DMS114 treated with DMSO at 0.1 percent for 48 hours (cell line): ENCODE data around the gene UPK3BL1.
"Not testable (repeated sequence)": the region's sequence is repeated elsewhere in the genome, so short reads cannot be mapped to it uniquely, and the experiment has no call there.

ENCODE experiments used
- DNase-seq: peaks from one replicate; lab custom pipeline; 2025; ENCODE audit not compliant: unreplicated experiment; lab: John Stamatoyannopoulos, UW

The UPK3BL1 gene

DNA sequence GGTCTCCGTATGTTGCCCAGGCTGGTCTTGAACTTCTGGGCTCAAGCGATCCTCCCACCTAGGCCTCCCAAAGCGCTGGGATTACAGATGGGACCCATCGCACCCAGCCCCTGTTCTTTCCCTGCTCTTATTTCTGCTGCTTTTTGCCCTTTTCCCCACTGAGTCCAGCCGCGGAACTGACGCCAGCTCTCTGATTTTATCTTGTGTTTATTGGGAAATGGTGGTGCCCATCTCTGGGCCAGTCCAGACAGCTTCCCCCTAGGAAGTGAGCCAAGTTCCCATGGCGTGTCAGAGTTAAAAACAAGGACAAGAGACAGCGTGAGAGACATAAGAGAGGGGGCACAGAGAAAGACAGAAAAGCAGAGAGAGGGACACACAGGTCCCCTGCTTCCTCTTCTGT, 12.0 kb downstream of the UPK3BL1 start:
- not testable (repeated sequence) for DNase-seq

DNA sequence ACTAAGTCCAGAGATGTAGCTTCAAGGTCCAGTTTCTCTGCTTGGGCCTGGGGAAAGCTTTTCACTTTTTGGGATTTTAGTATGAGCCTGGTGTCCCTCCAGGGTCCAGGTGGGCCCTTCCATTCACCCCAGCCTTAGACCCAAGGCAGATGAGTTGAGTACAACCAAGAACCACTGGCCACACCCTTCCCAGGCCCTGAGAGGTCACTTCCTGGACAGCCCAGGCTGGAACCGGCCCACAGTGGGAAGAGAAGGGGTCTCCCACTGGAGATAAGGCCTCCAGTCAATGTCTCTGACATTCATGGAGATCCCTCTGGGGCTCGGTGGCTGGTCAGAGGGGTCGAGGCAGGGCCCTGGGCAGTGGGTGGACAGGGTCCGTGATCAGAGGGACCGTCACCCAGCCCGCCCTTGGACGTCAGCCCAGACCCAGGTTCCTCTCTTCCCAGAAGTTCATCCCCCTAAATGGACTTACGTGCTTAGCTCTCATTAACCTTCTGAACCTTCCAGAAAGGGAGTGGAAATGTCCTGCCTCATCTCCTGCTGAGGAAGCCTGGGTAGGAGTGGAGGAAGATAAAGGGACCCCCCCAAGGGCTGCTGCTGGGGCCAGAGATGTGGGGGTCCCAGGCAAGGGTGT, 15.2 kb downstream of the UPK3BL1 start:
- DNase-seq: not testable (repeated sequence)

DNA sequence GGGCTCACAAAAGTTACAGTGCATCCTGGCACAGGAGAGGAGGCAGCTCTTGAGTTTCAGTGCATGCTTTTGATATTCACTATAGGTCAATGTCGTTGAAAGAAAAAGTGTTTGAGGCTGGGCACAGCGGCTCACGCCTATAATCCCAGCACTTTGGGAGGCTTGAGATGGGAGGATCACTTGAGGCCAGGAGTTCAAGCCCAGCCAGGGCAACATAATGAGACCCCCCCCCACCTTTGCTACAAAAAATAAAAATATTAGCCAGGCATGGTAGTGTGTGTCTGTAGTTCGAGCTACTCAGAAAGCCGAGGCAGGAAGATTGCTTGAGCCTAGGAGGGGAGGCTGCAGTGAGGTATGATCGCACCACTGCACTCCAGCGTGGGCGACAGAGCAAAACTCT, 24.5 kb downstream of the UPK3BL1 start:
- not testable (repeated sequence) for DNase-seq

DNA sequence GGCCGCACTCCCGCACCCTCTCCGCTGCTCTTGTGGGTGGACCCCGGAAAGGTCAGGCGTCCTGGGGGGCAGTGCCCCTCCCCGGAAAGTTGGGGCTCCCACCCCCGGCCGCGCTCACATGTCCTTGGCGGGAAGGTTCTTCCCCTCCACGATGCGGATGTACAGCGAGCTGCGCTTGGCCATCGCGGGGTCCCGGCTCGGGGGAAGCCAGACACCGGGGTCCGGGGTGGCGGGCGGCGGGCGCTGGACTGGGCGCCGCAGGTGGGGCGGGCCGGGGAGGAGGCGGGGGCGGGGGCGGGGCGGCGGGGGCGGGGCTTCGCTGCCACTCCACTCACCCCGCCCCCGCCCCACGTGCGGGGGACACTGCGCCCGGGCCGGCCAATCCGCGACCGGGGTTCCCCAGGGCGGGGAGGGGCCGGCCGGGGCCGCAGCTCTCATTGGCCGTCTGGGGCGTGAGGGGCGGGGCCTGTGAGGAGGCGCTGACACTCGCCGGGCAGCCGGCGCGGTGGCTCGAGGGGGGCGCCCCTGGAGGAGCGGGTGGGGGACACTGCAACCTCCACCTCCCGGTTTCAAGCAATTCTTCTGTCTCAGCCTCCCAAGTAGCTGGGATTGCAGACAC, 26.0 kb downstream of the UPK3BL1 start, which contains the start of gene RASA4:
RASA4 (minus strand) TSS at position 250 of the 619 bp plus-strand sequence; CDS start at position 183, 67 bp downstream.
- not testable (repeated sequence) for DNase-seq

DNA sequence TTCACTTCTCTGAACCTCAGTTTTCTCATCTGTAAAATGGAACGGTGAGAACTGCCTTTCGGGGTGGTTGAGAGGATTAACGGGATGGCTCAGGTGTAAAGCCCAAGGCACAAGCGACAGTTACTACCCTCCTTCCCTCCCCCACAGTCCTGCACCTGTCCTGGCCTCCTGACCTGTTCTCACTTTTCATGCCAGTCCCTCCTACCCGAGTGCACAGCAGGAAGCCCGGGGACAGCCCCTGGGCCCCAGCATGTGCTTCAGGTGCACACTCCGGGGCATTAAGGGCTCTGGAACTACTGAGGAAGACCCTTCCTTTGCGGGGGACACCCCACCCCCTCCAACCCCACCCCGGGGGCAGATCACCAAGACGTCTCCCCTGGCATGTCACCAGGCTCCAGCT, 26.7 kb downstream of the UPK3BL1 start:
- DNase-seq: not testable (repeated sequence)

DNA sequence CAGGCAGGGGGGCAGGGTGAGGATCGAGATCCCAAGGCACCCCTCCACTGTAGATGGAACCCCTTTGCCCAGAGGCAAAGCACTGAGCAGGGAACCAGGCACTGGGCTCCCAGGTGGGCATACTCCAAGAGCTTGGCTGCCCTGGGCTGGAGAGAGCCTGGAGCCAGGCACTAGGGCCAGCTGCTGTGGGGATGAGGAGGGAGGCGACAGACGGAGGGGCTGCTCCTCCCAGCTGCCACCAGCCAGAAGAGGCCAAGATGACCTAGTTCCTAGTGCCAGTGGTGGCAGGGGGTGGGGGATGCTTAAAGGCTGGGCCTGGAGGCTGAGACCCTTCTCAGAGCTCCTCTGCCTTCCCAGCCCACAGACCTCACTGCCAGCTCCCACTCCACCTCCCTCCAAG, 27.7 kb downstream of the UPK3BL1 start:
- DNase-seq: not testable (repeated sequence)

DNA sequence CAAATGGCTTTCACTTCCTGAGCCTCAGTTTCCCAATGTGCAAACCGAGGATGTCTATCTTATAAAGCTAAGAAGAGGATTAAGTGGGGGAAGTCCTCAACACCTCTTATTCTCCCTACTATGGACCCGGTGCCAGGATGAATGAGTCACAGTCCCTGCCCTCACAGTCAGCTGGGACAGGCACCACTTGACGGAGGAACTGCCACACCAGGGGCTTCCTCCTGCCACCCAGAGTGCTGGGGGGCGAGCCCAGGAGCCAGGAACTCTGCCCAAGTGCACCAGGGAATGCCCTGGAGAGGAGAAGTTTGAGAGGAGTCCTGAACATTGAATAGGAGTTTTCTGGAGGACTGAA, 28.3 kb downstream of the UPK3BL1 start:
- not testable (repeated sequence) for DNase-seq

DNA sequence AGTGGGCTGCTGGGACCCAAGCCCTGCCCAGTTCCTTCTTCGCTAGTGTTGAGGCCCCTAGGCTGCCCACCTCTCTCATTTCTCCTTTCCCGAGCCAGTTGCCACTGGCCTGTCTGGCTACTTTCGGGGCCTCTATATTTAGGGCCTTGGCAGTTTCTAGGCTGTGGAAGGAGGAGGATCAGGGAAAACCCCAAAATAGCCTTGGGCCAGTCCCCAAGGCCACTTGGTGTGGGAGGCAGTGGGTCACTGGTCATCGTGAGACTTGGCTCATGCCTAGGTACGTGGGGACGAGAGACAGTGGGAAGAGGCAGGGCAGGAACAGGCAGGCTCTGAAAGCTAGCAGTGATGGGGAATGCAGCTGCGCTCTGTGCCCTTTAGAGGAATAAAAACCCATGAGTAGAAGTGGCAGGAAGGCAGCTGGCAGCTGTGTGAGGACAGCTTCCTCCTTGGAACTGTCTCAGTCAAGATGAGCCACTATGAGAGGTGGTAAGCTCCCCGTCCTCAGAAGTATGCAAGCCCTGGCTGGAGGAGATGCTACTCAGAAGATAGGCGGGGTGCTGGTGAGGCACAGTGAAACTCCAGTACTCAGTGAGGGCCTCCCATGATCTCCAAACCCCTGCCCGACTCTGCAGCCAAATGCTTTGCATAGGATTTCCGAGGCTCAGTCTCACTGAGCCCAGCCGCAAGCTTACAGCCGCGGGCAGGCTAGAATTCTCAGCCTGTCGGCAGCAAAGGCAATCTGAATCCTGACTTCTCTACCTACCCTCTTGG, 28.8 kb downstream of the UPK3BL1 start:
- DNase-seq: not testable (repeated sequence)

DNA sequence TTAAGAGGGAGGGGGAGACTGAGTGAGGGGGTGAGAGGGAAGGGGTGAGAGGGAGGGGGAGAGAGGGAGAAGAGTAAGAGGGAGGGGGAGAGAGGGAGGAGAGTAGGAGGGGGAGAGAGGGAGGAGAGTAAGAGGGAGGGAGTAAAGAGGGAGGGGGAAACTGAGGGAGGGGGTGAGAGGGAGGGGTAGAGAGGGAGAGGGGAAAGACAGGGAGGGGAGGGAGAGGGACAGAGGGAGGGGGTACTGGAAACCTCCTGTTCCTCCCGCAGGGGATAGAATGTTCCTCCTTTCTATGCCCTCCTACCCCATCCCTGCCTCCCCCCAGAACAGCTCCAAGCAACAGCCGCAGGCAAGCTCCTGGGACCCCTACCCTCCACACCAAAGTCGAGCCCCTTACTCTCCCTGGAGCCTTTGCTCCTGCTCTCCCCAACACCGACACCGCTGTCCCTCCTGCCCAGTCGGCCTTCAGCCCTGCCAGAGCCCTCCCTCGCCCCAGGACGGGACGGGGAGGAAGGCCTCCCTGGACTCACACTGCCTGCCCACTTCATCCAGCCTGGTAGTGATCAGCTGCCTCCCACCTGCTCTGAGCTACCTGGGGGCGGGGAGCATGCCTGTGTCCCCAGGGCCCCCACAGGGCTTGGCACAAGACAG, 30.8 kb downstream of the UPK3BL1 start:
- not testable (repeated sequence) for DNase-seq

DNA sequence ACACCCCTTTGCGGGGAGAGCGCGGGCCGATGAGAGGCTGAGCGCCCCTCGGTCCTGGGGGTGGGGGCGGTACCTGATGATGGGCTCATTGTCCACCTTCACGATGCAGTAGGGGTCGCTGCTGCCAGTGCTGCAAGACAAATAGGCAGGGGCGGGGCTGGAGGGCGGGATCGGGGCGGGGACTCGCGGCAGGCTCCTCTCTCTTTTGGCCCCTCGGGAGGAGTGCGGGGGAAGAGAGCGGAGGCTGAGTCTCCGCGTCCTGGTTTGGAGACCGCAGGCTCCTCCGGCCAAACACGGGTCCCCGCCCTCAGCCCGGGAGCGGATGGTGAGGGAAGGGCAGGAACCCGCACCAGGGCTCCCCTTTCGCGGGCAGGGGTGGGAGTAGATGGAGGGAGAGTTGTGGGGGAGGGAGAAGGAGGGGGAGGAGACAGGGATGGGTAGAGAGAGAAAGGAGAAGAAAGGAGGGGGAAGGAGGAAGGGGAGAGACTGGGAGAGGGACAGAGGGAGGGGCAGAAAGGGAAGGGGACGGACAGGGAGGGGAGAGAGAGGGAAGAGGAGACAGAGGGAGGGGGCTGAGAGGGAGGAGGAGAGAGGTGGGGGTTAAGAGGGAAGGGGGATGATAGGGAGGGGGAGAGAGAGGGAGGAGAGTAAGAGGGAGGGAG, 31.4 kb downstream of the UPK3BL1 start:
- DNase-seq: not testable (repeated sequence)

DNA sequence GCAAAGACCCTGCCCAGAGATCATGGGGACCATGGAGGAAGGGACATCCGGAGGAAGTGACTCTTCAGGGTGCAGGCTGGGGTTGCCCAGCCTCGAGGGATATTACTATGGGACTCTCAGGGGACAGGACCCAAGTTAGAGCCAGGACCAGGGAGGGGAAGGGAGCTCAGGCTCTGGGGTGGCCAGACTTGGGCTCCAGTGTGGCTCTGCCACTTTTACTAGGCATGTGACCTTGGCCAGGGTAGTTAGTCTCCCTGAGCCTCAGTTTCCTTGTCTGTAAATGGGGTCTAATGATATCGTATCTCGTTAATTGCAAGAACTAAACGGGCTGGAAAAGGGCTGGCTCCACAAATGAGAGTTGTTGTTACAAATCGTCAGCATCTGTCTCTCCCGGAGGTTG, 32.1 kb downstream of the UPK3BL1 start:
- not testable (repeated sequence) for DNase-seq

DNA sequence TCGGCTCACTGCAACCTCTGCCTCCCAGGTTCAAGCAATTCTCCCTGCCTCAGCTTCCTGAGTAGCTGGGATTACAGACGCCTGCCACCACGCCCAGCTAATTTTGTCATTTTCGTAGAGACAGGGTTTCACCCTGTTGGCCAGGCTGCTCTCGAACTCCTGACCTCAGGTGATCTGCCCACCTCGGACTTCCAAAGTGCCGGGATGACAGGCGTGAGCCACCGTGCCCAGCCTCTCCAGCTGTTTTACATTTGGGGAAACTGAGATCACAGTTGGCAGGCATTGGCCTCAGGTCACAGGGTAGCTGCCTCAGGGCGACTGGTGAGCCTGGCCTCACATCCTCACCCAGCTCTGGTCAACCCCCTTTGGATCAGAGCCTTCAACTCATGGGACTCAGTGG, 32.9 kb downstream of the UPK3BL1 start:
- DNase-seq: not testable (repeated sequence)

DNA sequence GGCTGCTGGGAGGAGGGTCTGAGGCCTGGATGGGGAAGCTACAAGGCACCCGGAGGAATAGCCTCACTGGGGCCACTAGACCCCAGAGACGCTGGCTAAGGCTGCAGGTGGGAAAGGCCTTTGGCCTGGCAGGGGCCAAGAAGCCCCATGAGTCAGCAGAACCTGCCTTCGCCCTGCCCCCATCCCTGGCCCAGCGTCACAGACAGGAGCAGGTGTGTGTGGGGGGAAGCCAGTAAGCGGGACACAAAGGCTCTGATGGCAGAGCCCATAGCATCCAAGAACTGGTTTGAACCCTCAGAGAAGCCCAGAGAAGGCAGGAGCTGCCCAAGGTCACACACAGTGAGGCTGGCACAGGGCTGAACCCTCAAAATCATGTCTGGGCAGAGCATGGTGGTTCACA, 35.7 kb downstream of the UPK3BL1 start:
- not testable (repeated sequence) for DNase-seq

DNA sequence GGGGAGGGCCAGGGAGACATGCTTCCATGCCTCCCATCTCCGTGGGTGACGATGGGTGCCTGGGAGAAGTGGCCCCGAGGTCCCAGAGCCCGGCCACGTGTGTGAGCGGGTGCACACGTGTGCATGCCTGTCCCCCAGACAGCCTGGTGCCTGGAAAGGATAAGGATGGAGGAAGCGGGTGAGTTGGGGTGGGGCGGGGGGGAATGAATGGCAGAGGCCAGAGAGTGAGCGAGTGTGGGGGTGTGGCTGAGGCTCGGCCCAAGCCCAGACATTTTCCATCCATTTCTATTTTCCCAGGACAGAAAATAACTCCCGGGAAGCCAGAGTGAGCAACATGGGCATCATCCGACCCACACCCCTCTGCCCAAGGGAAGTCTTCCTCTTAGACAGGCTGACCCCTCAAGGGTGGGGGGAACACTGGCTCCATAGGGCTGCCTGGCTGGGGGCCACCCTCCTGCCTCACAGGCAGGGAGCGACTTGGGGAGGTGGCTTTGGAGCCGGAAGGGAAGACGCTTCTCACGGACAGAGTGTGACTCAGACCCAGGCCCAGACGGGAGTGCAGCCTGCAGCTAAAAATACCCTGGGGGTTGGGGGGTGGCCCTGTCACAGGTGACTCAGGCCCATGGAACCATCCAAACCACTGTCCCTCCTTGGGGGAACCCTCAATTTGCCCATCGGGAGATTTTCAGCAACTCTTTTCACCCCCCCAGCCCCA, 38.0 kb downstream of the UPK3BL1 start:
- DNase-seq: not testable (repeated sequence)

DNA sequence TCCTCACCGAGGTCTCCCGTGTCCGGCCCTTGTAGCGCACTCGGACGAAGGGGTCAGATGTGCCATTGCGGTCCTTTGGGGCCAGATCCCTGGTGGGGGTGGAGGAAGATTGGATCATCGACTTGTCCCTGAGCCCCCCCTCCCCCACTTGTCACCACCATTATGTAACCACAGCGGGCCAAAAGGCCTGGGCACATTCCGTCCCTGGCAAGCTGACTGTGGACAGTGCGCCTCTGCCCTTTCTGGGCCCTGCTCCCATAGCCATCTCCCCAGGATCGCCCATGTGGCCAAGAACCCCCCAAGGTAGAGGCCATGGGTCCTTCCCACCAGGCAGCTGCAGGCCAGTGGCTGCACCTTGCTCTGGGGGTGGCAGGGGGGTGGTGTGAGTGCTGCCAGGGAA, 40.3 kb downstream of the UPK3BL1 start:
- DNase-seq: not testable (repeated sequence)

DNA sequence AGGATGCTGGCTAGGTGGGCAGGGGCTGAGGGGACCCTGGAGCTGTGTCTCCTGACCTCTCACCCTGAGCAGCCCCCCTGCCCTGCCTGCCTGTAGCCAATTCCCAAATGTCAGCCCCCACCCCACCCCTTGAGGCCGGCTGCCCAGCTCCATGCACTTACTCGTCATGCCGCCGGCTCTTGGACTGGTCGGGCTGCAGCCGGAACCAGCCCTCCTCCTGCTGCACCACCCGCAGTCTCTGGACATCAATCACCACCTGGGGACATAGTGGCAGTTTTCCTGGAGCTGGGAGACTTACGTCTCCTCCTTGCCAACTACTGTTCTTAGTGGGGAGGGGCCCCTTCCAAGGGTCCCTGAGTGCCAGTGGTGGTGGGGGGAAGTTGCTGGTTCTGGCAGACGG, 42.9 kb downstream of the UPK3BL1 start:
- DNase-seq: not testable (repeated sequence)

DNA sequence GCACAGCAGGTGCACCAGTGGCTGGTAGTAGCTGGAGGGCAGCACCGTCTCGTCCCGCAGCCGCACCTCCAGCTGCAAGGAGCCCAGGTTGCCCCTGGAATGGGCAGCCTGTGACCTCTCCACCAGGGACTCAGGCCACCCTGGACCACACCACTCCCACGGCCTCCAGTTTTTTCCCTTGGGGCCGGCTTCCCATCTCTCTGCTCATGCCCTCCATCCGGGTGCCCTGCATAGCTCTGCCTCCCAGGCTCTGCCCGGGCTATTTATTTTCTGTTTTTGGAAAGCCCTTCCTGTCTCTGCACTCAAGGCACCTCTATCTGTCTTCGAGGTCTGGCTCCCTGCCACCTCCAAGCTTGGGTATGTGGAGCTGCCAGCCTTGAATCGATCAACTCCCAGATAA, 46.6 kb downstream of the UPK3BL1 start:
- DNase-seq: not testable (repeated sequence)

DNA sequence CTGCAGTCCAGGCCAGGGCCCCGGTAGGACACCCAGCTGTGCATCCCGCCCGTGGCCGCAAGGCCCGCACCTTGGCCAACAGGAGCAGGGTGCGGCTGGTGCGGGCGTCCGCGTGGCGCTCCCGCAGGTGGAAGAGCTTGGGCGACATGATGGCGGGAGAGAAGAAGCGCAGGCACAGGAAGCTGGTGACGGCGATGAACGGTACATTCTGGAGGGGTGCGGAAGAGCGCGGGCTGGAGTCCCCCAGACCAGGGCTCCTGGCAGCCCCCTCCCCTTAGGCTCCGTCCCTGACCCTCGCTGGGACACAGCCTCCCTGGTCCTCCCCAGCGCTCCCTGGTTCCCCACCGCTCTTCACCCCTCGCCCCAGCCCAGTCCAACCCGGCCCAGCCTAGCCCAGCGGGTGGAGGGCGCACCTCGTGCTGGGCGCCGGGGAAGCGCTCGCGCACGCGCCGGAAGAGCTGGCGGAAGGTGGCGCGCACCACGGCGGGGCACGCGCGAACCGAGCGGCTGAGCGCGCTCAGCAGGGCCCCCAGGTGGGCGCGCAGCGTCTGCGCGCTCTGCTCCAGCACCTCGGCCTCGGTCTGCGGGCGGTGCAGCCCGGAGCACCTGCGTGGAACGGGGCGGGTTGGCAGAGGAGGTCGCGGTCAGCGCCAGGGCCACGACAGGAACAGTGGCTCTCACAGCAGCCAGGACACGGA, 48.8 kb downstream of the UPK3BL1 start:
- DNase-seq: not testable (repeated sequence)

DNA sequence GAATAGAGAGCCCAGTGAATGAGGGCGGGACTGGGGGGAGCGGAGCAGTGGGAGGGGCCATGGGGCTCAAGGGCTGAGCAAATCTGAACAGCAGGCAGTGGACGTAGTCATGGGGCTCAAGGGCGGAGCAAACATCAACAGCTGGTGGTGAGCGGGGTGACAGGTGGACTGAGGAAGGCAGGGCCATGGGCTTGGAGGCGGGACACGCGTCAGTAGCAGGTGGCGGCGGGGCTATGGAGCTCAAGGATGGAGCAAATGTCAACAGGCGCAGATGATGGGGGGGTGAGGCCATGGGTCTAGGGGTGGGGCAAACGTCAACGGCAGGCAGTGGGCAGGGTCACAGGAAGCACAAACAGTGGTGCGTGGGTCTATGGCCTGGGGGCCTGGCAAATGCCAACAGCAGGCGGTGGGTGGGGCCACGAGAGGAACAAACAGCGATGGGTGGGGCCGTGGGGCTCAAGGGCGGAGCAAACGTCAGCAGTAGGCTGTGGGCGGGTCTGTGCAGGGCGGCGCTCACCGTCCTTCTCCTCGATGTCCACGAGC, 50.0 kb downstream of the UPK3BL1 start:
- not testable (repeated sequence) for DNase-seq
